ES-I3 (cell line): ENCODE results near the gene USH1C.
A peak's percentile ranks its signal among the peaks of the same experiment; 100 is the strongest.

Source experiments
- H3K36me3 ChIP-seq: 2 replicates; pipeline ENCODE4 v1.6.1; 2013; ENCODE audit warnings: mild to moderate bottlenecking, low read length, control low read depth, moderate library complexity; ENCODE audit not compliant: insufficient read depth
- H3K4me1 ChIP-seq: 2 replicates; pipeline ENCODE4 v1.6.1; 2013; ENCODE audit warnings: mild to moderate bottlenecking, control low read depth, low read length; ENCODE audit not compliant: insufficient read depth
- H3K9ac ChIP-seq: 2 replicates; pipeline ENCODE4 v1.6.1; 2013; ENCODE audit warnings: low read depth, mild to moderate bottlenecking, low read length, moderate library complexity
- H3K9me3 ChIP-seq: 2 replicates; pipeline ENCODE4 v1.6.1; 2013; ENCODE audit warnings: mild to moderate bottlenecking, low read length, moderate library complexity; ENCODE audit not compliant: control insufficient read depth, insufficient read depth

The USH1C gene

GRCh38 chr11:17481905-17482304 lies 62.3 kb downstream of the USH1C start:
- Histone ChIP-seq H3K9ac (no peak overlapping the region), H3K9me3 (no peaks in the 10 kb centered on the region), H3K4me1 (peaks cover 9% of the 10 kb centered on the region; the same call in 1 of the 2 replicates), H3K36me3 (no peaks in the 10 kb centered on the region)

GRCh38 chr11:17479284-17480214 lies 64.7 kb downstream of the USH1C start:
- Histone ChIP-seq H3K9me3 (no peaks in the 10 kb centered on the region), H3K9ac (no peak overlapping the region), H3K36me3 (no peaks in the 10 kb centered on the region), H3K4me1 (peaks cover 9% of the 10 kb centered on the region; the same call in 1 of the 2 replicates)

- H3K9me3 ChIP-seq: no peaks in the 10 kb centered on the region
- peaks cover 9% of the 10 kb centered on the region for H3K4me1 ChIP-seq
- H3K9ac ChIP-seq: no peak overlapping the region
- no peaks in the 10 kb centered on the region for H3K36me3 ChIP-seq
Measured at GRCh38 chr11:17478070-17478469, 66.1 kb downstream of the USH1C start.

GRCh38 chr11:17477361-17477760 lies 66.9 kb downstream of the USH1C start:
- no peak overlapping the region for H3K9ac ChIP-seq
- H3K9me3 ChIP-seq: no peaks in the 10 kb centered on the region
- peaks cover 12% of the 10 kb centered on the region for H3K4me1 ChIP-seq
- H3K36me3 ChIP-seq: no peaks in the 10 kb centered on the region

GRCh38 chr11:17477084-17477333 lies 67.2 kb downstream of the USH1C start:
- peaks cover 12% of the 10 kb centered on the region for H3K4me1 ChIP-seq
- H3K36me3 ChIP-seq: no peaks in the 10 kb centered on the region
- peak overlapping the region; percentile 12; the same call in 1 of the 2 replicates for H3K9ac ChIP-seq
- no peaks in the 10 kb centered on the region for H3K9me3 ChIP-seq

GRCh38 chr11:17476317-17477083 lies 67.7 kb downstream of the USH1C start, which contains the start of gene ABCC8:
TSS of gene ABCC8 (minus strand) at chr11:17476845. CDS start at chr11:17476776, 69 bp downstream.
- Histone ChIP-seq H3K4me1 (peaks cover 12% of the 10 kb centered on the region), H3K9ac (peak within 1 kb of the TSS; percentile 48; the same call in 1 of the 2 replicates), H3K36me3 (no peaks in the 10 kb centered on the region)

GRCh38 chr11:17475666-17476316 lies 68.4 kb downstream of the USH1C start:
- Histone ChIP-seq H3K9ac (peak overlapping the region; percentile 48; the same call in 1 of the 2 replicates), H3K36me3 (no peaks in the 10 kb centered on the region)

More at GRCh38 chr11:17476317-17477083, 67.7 kb downstream of the USH1C start, which contains the start of gene ABCC8:
- H3K9me3 ChIP-seq: no peaks in the 10 kb centered on the region

GRCh38 chr11:17473071-17473744 lies 71.0 kb downstream of the USH1C start:
- Histone ChIP-seq H3K36me3 (no peaks in the 10 kb centered on the region), H3K4me1 (peaks cover 3% of the 10 kb centered on the region; the same call in 1 of the 2 replicates), H3K9ac (no peak overlapping the region), H3K9me3 (no peaks in the 10 kb centered on the region)

More at GRCh38 chr11:17475666-17476316, 68.4 kb downstream of the USH1C start:
- no peaks in the 10 kb centered on the region for H3K9me3 ChIP-seq
- H3K4me1 ChIP-seq: peaks cover 12% of the 10 kb centered on the region

GRCh38 chr11:17472467-17472866 lies 71.7 kb downstream of the USH1C start:
- no peaks in the 10 kb centered on the region for H3K9me3 ChIP-seq
- H3K4me1 ChIP-seq: peaks cover 3% of the 10 kb centered on the region; the same call in 1 of the 2 replicates
- no peaks in the 10 kb centered on the region for H3K36me3 ChIP-seq
- H3K9ac ChIP-seq: no peak overlapping the region

GRCh38 chr11:17471501-17471900 lies 72.7 kb downstream of the USH1C start:
- Histone ChIP-seq H3K9me3 (no peaks in the 10 kb centered on the region), H3K9ac (no peak overlapping the region), H3K4me1 (peaks cover 3% of the 10 kb centered on the region; the same call in 1 of the 2 replicates), H3K36me3 (no peaks in the 10 kb centered on the region)

GRCh38 chr11:17469998-17470397 lies 74.2 kb downstream of the USH1C start:
- no peaks in the 10 kb centered on the region for H3K36me3 ChIP-seq
- H3K9me3 ChIP-seq: no peaks in the 10 kb centered on the region
- no peak overlapping the region for H3K9ac ChIP-seq
- peaks cover 3% of the 10 kb centered on the region; the same call in 1 of the 2 replicates for H3K4me1 ChIP-seq

- Histone ChIP-seq H3K9me3 (no peaks in the 10 kb centered on the region), H3K36me3 (no peaks in the 10 kb centered on the region), H3K4me1 (peaks cover 3% of the 10 kb centered on the region; the same call in 1 of the 2 replicates), H3K9ac (no peak overlapping the region)
Measured at GRCh38 chr11:17468122-17468521, 76.1 kb downstream of the USH1C start.

GRCh38 chr11:17463546-17464174 lies 80.6 kb downstream of the USH1C start:
- Histone ChIP-seq H3K9ac (no peak overlapping the region), H3K9me3 (no peaks in the 10 kb centered on the region)

More at GRCh38 chr11:17463546-17464174, 80.6 kb downstream of the USH1C start:
- Histone ChIP-seq H3K36me3 (no peaks in the 10 kb centered on the region), H3K4me1 (no peaks in the 10 kb centered on the region)
